ENCODE data around the gene NUAK2.

Gene NUAK2

GRCh38 chr1:205269711-205270110 is 51.8 kb downstream of the NUAK2 start:
- no peak for TF ChIP-seq CTCF (conservative IDR thresholded peaks at IDR 0.05)
- TF ChIP-seq ZFX (IDR thresholded peaks at IDR 0.05), result no peak
- H3K27ac ChIP-seq, result no peak overlapping the region

GRCh38 chr1:205268846-205269680 is 52.5 kb downstream of the NUAK2 start:
- H3K27ac ChIP-seq, result no peak overlapping the region
- TF ChIP-seq CTCF (conservative IDR thresholded peaks at IDR 0.05), result no peak
- TF ChIP-seq ZFX (IDR thresholded peaks at IDR 0.05), result no peak

GRCh38 chr1:205267306-205267902 is 54.1 kb downstream of the NUAK2 start:
- TF ChIP-seq CTCF (conservative IDR thresholded peaks at IDR 0.05) (no peak), ZFX (IDR thresholded peaks at IDR 0.05) (no peak)
- no peak overlapping the region; the same call in 1 of the 2 replicates for H3K27ac ChIP-seq

GRCh38 chr1:205266611-205267305 is 54.8 kb downstream of the NUAK2 start:
- TF ChIP-seq CTCF (conservative IDR thresholded peaks at IDR 0.05) (no peak), ZFX (IDR thresholded peaks at IDR 0.05) (no peak)
- H3K27ac ChIP-seq, result no peak overlapping the region

- TF ChIP-seq CTCF (conservative IDR thresholded peaks at IDR 0.05) (no peak), ZFX (IDR thresholded peaks at IDR 0.05) (no peak)
- H3K27ac ChIP-seq, result no peak overlapping the region
Measured at GRCh38 chr1:205263580-205264190, 57.9 kb downstream of the NUAK2 start.

GRCh38 chr1:205262731-205263171 is 58.8 kb downstream of the NUAK2 start:
- TF ChIP-seq ZFX (IDR thresholded peaks at IDR 0.05), result no peak
- TF ChIP-seq CTCF (conservative IDR thresholded peaks at IDR 0.05), result no peak
- no peak overlapping the region for H3K27ac ChIP-seq
